ENCODE measurements around the gene TCERG1. TPM values are rescaled to one million over a fixed set of nuclear protein-coding genes. Genes with fewer than 3 reads are reported as not detected.

The TCERG1 gene
- total RNA-seq, 2 donors from 2014 or later: 108 to 144 TPM

DNA sequence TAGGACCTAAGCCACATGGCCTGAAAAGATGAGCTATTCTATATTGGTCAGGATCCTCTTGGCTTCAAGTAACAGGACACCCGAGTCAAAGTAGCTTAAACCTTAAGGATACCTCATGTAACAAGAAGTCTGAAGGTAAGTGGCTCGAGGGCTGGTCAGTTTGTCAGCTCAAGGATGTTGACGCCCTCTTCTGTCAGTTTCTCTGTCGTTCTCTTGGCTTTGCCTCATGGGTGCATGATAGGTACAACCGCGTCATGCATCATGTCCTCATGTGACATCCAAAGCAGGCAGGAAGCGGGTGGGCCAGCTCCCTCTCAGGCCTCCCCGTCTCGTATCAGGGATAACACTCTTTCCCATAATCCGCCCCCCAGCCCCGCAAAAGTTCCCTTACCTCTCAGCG, 22.1 kb upstream of the TCERG1 start:
- H3K4me3 ChIP-seq (ENCODE audit: low read length): no peak overlapping the region
- DNase-seq: peak; percentile 61
- Mint-ChIP-seq H3K9me3 (no peaks in the 10 kb centered on the region), H3K36me3 (ENCODE audit: low read depth) (no peaks in the 10 kb centered on the region), H3K27ac (no peak overlapping the region), H3K27me3 (ENCODE audit: insufficient read depth) (peaks cover 7% of the 10 kb centered on the region), H3K4me1 (no peaks in the 10 kb centered on the region), H3K4me3 (no peak overlapping the region)
- no peak overlapping the region for H3K27ac ChIP-seq (ENCODE audit: low read depth, low read length)
- no peak overlapping the region for H3K9ac ChIP-seq (ENCODE audit: extremely low read depth, low read length, poor library complexity, severe bottlenecking)
- H3K36me3 ChIP-seq (ENCODE audit: control insufficient read depth, insufficient read depth, low read length): no peaks in the 10 kb centered on the region
- TF ChIP-seq, protein P1, sequence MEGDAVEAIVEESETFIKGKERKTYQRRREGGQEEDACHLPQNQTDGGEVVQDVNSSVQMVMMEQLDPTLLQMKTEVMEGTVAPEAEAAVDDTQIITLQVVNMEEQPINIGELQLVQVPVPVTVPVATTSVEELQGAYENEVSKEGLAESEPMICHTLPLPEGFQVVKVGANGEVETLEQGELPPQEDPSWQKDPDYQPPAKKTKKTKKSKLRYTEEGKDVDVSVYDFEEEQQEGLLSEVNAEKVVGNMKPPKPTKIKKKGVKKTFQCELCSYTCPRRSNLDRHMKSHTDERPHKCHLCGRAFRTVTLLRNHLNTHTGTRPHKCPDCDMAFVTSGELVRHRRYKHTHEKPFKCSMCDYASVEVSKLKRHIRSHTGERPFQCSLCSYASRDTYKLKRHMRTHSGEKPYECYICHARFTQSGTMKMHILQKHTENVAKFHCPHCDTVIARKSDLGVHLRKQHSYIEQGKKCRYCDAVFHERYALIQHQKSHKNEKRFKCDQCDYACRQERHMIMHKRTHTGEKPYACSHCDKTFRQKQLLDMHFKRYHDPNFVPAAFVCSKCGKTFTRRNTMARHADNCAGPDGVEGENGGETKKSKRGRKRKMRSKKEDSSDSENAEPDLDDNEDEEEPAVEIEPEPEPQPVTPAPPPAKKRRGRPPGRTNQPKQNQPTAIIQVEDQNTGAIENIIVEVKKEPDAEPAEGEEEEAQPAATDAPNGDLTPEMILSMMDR (conservative IDR thresholded peaks at IDR 0.05): no peak
- H3K9me3 ChIP-seq (ENCODE audit: control insufficient read depth, low read length): no peaks in the 10 kb centered on the region
- 74 to 79% methylated on average over 7 to 11 of the region's 12 CpGs for WGBS, 2 experiments (ENCODE audit: insufficient coverage in 1 of 2, insufficient read length in 1 of 2)
- peaks cover 18% of the 10 kb centered on the region for H3K27me3 ChIP-seq (ENCODE audit: control insufficient read depth, insufficient read depth, low read length, poor library complexity, severe bottlenecking)
- H3K4me1 ChIP-seq (ENCODE audit: control insufficient read depth, insufficient read depth, low read length): no peaks in the 10 kb centered on the region

DNA sequence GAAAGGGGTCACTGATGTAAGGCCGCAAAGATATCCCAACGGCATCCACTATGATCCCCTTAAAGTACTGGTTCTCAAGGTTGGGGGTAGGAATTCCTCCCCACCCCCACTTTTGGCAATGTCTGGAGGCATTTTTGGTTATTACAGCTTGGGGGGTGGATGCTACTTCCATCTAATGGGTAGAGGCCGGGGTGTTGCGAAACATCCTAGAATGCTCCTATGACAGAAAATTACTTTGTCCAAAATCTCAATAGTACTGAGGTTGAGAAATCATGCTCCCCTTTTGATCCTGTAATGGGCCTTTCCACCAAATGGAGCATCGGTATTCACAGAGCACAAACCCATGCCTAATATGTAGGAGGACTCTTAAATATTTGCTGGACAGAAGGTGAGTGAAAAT, 20.8 kb upstream of the TCERG1 start:
- Mint-ChIP-seq H3K4me3 (no peak overlapping the region), H3K36me3 (ENCODE audit: low read depth) (no peaks in the 10 kb centered on the region), H3K27me3 (ENCODE audit: insufficient read depth) (peaks cover 10% of the 10 kb centered on the region), H3K4me1 (no peaks in the 10 kb centered on the region), H3K27ac (no peak overlapping the region), H3K9me3 (no peaks in the 10 kb centered on the region)
- TF ChIP-seq, protein P1 (conservative IDR thresholded peaks at IDR 0.05): no peak
- H3K27ac ChIP-seq (ENCODE audit: low read depth, low read length): no peak overlapping the region
- H3K36me3 ChIP-seq (ENCODE audit: control insufficient read depth, insufficient read depth, low read length): no peaks in the 10 kb centered on the region
- 93 to 98% methylated on average over 5 of the region's 5 CpGs for WGBS, 2 experiments (ENCODE audit: insufficient coverage in 1 of 2, insufficient read length in 1 of 2)
- H3K9ac ChIP-seq (ENCODE audit: extremely low read depth, low read length, poor library complexity, severe bottlenecking): no peak overlapping the region
- H3K4me3 ChIP-seq (ENCODE audit: low read length): no peak overlapping the region
- H3K9me3 ChIP-seq (ENCODE audit: control insufficient read depth, low read length): no peaks in the 10 kb centered on the region
- peaks cover 18% of the 10 kb centered on the region for H3K27me3 ChIP-seq (ENCODE audit: control insufficient read depth, insufficient read depth, low read length, poor library complexity, severe bottlenecking)
- H3K4me1 ChIP-seq (ENCODE audit: control insufficient read depth, insufficient read depth, low read length): no peaks in the 10 kb centered on the region
- no peak for DNase-seq

DNA sequence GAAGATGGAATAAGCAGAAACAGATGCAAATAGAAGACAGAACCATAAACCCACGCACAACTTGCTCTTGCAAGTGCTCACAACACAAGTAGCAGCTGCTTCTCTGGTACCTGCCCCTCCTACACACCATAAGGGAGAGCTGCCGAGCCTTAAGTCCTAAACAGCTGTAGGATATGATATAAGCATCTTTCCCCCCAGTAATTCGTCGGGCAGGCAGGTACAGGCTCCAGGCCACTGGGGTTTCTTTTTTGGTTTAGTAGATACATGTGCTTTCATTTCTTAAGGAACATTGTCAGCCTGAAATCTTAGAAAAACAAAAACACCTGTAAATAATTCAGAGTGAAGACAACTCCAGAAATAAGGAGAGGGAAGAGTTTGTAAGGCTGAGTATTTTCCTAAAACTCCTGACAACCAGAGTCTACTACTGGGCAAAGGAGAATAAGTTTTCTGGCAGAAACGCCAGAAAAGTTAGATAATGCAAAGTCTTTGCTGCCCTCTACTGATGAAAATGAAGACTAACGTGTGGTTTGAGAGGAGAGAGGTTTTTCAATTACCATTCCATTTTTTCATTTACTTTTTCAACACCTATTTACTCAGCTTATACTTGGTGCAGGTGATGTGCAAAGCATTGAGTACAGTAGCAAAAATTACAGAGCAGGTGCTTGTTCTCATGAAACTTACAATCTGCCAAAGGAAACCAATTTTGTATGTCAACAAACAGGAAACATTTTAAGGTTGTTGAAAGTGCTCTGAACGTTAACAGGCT, 20.1 kb upstream of the TCERG1 start:
- Histone ChIP-seq H3K27ac (ENCODE audit: low read depth, low read length) (no peak overlapping the region), H3K36me3 (ENCODE audit: control insufficient read depth, insufficient read depth, low read length) (no peaks in the 10 kb centered on the region), H3K4me3 (ENCODE audit: low read length) (no peak overlapping the region), H3K27me3 (ENCODE audit: control insufficient read depth, insufficient read depth, low read length, poor library complexity, severe bottlenecking) (peaks cover 18% of the 10 kb centered on the region), H3K9ac (ENCODE audit: extremely low read depth, low read length, poor library complexity, severe bottlenecking) (no peak overlapping the region), H3K4me1 (ENCODE audit: control insufficient read depth, insufficient read depth, low read length) (no peaks in the 10 kb centered on the region), H3K9me3 (ENCODE audit: control insufficient read depth, low read length) (no peaks in the 10 kb centered on the region)
- TF ChIP-seq, protein P1 (conservative IDR thresholded peaks at IDR 0.05): peak; percentile 85
- DNase-seq: no peak
- H3K4me1 Mint-ChIP-seq: no peaks in the 10 kb centered on the region
- 65 to 100% methylated on average over 1 to 6 of the region's 7 CpGs for WGBS, 2 experiments (ENCODE audit: insufficient coverage in 1 of 2, insufficient read length in 1 of 2)
- no peaks in the 10 kb centered on the region for H3K9me3 Mint-ChIP-seq
- no peak overlapping the region for H3K4me3 Mint-ChIP-seq
- H3K36me3 Mint-ChIP-seq (ENCODE audit: low read depth): no peaks in the 10 kb centered on the region
- H3K27me3 Mint-ChIP-seq (ENCODE audit: insufficient read depth): peaks cover 10% of the 10 kb centered on the region
- H3K27ac Mint-ChIP-seq: no peak overlapping the region
